GM12875 (cell line): ENCODE results near the gene WDR36.

Experiments used
- H3K4me3 ChIP-seq: one replicate; pipeline ENCODE4 v1.5.1; 2011; ENCODE audit warnings: low read depth, low read length, control low read depth
- TF ChIP-seq, protein P1 (sequence below): IDR thresholded peaks from 2 replicates; pipeline ENCODE4 v1.5.1; 2011; ENCODE audit warnings: low read depth, mild to moderate bottlenecking, control low read depth, inconsistent platforms, low read length, moderate library complexity, borderline replicate concordance; ENCODE audit not compliant: insufficient read depth

Gene WDR36

DNA sequence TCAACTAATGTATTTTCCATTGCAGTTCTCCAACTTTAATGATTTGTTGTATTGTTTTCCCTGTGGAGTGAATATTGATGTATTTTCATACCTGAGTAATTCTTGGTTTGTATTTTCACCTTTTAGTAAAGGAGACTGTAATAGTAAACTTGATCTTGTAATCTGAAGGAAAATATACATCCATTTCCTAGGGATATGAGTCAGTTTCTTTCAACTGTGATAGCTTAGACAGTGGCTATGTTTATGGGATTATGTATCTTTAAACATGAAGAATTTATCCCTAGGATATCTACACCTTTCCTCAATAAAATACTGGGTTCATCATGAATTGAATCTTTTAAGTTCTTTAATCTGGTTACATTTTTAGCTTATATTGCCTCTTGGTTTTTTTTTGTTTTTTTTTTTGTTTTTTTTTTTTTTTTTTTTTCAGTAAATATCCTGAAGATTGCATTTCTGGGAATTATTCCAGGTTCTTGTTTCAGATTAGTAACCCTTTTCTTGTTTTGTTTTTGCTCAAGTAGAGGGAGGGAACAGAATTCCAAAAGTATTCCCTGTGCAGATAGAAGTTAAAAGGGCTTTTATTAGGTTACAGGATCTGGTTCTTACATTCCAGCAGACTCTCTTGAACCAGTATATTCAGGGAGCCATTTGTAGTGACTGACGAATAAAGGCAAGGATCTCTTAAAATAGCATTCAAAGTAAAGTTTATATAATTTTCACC is 7.1 kb downstream of the WDR36 start:
- TF ChIP-seq, protein P1, sequence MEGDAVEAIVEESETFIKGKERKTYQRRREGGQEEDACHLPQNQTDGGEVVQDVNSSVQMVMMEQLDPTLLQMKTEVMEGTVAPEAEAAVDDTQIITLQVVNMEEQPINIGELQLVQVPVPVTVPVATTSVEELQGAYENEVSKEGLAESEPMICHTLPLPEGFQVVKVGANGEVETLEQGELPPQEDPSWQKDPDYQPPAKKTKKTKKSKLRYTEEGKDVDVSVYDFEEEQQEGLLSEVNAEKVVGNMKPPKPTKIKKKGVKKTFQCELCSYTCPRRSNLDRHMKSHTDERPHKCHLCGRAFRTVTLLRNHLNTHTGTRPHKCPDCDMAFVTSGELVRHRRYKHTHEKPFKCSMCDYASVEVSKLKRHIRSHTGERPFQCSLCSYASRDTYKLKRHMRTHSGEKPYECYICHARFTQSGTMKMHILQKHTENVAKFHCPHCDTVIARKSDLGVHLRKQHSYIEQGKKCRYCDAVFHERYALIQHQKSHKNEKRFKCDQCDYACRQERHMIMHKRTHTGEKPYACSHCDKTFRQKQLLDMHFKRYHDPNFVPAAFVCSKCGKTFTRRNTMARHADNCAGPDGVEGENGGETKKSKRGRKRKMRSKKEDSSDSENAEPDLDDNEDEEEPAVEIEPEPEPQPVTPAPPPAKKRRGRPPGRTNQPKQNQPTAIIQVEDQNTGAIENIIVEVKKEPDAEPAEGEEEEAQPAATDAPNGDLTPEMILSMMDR = no peak
- no peak overlapping the region for H3K4me3 ChIP-seq

DNA sequence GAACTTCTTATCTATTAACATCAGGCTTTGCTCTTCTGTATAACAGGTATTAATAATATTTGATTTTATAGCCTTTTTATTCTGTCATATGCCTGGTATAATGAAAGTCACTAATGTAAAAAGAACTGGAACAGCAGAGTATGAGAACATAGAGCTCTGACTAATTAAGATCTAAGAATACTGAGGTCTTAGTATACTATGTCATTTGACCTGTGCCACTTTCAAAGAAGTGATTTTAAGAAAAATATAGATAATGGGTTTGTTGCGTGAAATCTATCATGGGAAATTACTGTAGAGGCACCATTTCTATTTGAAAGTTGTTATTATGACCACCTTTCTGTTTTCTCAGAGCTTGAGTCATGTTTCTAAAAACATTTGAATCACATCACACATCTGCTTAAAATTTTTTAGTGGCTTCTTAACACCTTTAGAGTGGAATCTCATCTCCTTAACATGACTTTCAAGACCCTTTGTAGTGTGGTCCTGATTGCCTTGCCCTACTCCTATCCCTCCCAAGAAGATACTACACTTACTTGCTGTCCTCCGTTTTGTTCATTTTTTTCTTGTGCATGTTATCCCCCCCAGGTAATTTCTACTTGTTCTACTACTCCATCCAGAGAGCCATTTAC is 14.3 kb downstream of the WDR36 start:
- TF ChIP-seq, protein P1 = no peak
- H3K4me3 ChIP-seq = no peak overlapping the region

DNA sequence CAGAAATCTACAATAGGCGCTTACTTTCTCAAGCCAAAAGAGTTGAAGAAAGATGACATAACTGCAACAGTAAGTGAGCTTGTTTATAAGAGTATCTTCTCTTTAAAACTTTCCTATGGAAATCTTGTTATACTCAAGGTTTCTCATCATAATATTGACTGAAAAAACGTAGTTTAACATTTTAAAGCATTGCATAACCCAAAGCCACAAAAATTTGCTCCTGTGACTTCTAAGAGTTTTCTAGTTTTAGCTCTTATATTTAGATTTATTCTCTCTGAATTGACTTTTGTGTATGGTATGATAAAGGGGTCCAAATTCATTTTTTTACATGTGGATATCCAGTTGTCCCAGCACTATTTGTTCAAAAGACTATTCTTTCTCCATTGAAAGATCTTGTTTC is 15.2 kb downstream of the WDR36 start:
- TF ChIP-seq, protein P1 = no peak
- no peak overlapping the region for H3K4me3 ChIP-seq

DNA sequence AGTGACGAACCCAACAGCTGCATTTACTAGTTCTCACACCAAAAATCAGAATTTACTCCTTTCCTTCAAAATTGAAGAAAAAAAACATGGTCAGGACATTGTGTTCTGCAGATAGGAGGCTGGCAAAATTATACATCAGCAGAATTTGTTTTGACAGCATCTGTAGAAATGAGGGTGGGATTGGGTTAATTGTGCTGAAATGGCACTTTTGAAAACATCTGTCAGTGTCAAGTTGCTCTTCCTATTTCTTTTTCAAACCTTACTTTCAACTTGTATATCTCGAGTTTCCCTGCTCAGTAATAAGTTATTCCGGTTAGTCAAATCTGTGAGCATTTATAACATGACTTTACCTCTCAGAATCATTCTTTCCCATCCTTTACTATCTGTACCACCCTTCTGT is 19.8 kb downstream of the WDR36 start:
- no peak overlapping the region for H3K4me3 ChIP-seq
- TF ChIP-seq, protein P1 = no peak

DNA sequence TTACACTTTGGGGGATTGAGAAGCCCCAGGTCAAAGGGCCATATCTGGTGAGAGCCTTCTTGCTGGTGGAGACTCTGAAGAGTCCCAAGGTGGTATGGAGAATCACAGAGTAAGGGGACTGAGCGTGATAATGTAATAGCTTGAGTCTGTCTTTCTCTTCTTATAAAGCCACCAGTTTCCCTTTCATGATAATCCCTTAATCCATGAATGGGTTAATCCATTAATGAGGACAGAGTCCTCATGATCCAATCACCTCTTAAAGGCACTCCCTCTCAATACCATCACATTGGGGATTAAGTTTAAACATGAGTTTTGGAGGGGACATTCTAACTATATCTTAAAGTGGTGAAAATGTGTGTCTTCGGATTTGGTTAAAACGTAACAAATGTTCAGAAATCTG is 21.5 kb downstream of the WDR36 start:
- TF ChIP-seq, protein P1 = no peak

DNA sequence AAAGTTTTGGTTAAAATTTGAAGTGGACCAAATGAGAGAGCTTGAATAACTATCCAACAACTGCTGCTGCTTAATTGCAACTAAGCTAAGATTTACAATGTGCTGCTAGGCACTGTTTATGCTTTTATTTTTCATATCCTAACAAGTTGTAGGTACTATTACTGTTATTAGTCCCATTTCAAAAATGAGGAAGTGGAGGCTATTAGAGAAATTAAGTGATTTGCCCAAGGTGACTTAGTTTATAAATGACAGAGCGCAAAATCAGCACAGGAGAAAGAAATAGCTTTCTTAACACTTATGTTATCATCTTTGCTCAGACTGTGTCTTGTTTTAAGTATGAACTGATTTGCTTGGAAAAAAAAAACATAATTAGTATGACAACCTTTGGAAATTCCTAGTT is 23.1 kb downstream of the WDR36 start:
- no peak overlapping the region for H3K4me3 ChIP-seq
- TF ChIP-seq, protein P1 = no peak

More for the DNA sequence above, 21.5 kb downstream of the WDR36 start:
- H3K4me3 ChIP-seq = no peak overlapping the region

DNA sequence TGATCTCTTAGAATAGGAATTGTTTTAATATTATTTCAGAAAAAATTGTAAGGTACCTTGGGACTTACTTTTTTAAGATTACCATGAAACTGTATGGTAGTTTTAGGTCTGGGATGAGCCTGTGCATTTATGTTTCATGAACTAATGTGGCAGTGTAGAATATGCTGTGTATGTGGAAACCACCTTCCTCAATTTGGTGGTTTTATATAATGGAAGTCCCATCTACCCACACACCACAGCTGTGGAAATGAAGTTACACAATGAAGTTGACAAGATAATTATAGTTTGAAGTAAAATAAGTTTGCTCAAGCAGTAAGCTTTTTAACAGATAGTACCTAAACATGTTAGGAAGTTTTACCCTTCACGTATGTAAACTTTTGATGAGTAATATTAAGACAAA is 24.4 kb downstream of the WDR36 start:
- TF ChIP-seq, protein P1 = no peak
- no peak overlapping the region for H3K4me3 ChIP-seq
